Testis (tissue), 2 donors: ENCODE measurements around the gene HCFC2.

Experiments
- POLR2A ChIP-seq: fragments of 450-650 bp; IDR thresholded peaks from one replicate; pipeline ENCODE4 v1.6.1; 2017; ENCODE audit warnings: antibody characterized with exemption, mild to moderate bottlenecking, moderate library complexity
- TF ChIP-seq, protein P1 (sequence below), 3 experiments: fragments of 450-650 bp in 2 of 3; fragments of 200-600 bp in 1 of 3; sonication (generic) in 1 of 3; IDR thresholded peaks; one replicate each; pipeline ENCODE4 v1.5.1; 2016 to 2019; ENCODE audit warnings: antibody characterized with exemption in 3 of 3, mild to moderate bottlenecking in 2 of 3, moderate library complexity in 1 of 3

DNA sequence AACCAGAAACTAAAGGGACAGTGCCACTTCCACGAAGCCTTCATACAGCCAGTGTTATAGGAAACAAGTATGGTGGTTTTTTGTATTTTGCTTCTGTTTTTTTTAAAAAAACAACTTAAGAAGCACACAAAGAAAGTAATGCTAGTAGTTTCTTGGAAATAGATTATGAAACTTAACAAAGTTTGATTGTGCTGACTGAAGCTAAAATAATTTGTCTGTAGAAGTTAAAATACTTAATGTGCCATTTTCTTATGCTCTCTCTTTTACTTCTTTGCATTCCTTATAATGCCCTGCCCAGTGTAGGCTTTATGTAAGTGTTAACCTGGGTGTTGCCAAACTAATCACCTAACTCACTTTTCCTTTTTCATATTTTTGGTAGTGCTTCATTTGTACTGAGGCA is 16.4 kb downstream of the HCFC2 start:
- TF ChIP-seq, protein P1, sequence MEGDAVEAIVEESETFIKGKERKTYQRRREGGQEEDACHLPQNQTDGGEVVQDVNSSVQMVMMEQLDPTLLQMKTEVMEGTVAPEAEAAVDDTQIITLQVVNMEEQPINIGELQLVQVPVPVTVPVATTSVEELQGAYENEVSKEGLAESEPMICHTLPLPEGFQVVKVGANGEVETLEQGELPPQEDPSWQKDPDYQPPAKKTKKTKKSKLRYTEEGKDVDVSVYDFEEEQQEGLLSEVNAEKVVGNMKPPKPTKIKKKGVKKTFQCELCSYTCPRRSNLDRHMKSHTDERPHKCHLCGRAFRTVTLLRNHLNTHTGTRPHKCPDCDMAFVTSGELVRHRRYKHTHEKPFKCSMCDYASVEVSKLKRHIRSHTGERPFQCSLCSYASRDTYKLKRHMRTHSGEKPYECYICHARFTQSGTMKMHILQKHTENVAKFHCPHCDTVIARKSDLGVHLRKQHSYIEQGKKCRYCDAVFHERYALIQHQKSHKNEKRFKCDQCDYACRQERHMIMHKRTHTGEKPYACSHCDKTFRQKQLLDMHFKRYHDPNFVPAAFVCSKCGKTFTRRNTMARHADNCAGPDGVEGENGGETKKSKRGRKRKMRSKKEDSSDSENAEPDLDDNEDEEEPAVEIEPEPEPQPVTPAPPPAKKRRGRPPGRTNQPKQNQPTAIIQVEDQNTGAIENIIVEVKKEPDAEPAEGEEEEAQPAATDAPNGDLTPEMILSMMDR (IDR thresholded peaks at IDR 0.05) = no peak
- TF ChIP-seq POLR2A = no peak
